ENCODE measurements around the gene BRIX1. TPM values are rescaled to one million over a fixed set of nuclear protein-coding genes. Genes with fewer than 3 reads are reported as not detected.

Gene BRIX1
- total RNA-seq, 1 donor from 2014 or later, result 29.0 TPM

DNA sequence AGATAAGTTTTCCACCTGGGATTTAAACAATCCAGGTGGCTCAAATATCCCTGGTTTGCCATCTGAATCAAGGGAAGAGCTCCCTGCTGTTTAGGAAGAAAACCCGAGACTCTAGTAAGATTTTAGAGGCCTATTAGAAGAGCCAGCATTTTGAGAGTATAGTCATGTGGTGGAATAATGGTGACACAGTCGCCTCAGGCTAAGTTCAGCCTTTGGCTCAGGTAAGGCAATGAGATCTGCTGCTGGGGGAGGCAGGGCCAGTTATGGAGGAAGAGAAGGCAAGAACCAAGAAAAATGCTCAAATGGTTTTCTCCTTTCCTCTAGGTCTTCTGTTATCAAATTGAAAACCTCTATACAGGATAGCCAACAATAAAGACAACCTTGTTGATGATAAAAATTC is 16.4 kb upstream of the BRIX1 start:
- Histone ChIP-seq H3K4me3 (ENCODE audit: low read depth, low read length) (no peak overlapping the region), H3K36me3 (ENCODE audit: control insufficient read depth, insufficient read depth, low read length) (no peaks in the 10 kb centered on the region), H3K27me3 (ENCODE audit: control insufficient read depth, insufficient read depth, low read length) (no peaks in the 10 kb centered on the region)
- TF ChIP-seq, protein P1, sequence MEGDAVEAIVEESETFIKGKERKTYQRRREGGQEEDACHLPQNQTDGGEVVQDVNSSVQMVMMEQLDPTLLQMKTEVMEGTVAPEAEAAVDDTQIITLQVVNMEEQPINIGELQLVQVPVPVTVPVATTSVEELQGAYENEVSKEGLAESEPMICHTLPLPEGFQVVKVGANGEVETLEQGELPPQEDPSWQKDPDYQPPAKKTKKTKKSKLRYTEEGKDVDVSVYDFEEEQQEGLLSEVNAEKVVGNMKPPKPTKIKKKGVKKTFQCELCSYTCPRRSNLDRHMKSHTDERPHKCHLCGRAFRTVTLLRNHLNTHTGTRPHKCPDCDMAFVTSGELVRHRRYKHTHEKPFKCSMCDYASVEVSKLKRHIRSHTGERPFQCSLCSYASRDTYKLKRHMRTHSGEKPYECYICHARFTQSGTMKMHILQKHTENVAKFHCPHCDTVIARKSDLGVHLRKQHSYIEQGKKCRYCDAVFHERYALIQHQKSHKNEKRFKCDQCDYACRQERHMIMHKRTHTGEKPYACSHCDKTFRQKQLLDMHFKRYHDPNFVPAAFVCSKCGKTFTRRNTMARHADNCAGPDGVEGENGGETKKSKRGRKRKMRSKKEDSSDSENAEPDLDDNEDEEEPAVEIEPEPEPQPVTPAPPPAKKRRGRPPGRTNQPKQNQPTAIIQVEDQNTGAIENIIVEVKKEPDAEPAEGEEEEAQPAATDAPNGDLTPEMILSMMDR (IDR thresholded peaks at IDR 0.05; ENCODE audit: insufficient read depth, low read length, severe bottlenecking), result no peak
- FAIRE-seq (no peak), DNase-seq (ENCODE audit: low read depth) (peak; percentile 53)

DNA sequence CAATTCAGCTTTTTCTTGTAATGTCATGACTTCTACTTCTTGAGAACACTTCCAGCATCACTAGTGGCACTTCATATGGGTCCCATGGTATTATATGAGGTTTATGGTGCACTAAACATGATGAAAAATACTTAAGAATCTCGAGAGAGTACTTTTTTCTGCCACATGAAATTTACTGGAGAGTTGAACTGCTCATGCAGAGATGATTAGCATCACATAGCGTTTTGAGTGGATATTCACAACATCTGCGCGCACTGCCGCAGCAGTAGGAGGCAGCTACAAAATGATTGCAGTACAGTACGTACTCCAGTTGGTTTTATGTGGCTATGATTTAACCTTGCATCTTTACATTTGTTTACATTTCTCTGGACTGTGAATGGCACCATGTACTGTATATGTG is 14.9 kb upstream of the BRIX1 start:
- Histone ChIP-seq H3K4me3 (ENCODE audit: low read depth, low read length) (no peak overlapping the region), H3K36me3 (ENCODE audit: control insufficient read depth, insufficient read depth, low read length) (no peaks in the 10 kb centered on the region), H3K27me3 (ENCODE audit: control insufficient read depth, insufficient read depth, low read length) (no peaks in the 10 kb centered on the region)
- DNase-seq (ENCODE audit: low read depth) (no peak), FAIRE-seq (no peak)
- TF ChIP-seq, protein P1 (IDR thresholded peaks at IDR 0.05; ENCODE audit: insufficient read depth, low read length, severe bottlenecking), result no peak

DNA sequence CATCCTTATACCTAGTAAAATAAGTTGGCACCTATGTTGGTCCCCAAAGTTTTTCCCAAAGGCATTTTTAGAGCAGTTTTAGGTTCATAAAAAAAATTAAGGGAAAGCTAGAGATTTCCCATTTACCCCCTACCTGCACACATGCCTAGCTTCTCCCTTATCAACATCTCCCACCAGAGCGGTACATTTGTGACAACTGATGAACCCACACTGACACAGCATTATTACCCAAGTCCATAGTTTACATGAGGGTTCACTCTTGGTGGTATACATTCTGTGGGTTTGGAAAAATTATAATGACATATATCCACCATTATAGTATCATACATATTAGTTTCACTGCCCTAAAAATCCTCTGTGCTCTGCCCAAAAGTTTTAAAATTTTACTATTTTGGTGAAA is 12.3 kb upstream of the BRIX1 start:
- DNase-seq (ENCODE audit: low read depth) (no peak), FAIRE-seq (no peak)
- Histone ChIP-seq H3K4me3 (ENCODE audit: low read depth, low read length) (no peak overlapping the region), H3K27me3 (ENCODE audit: control insufficient read depth, insufficient read depth, low read length) (no peaks in the 10 kb centered on the region), H3K36me3 (ENCODE audit: control insufficient read depth, insufficient read depth, low read length) (no peaks in the 10 kb centered on the region)
- TF ChIP-seq, protein P1 (IDR thresholded peaks at IDR 0.05; ENCODE audit: insufficient read depth, low read length, severe bottlenecking), result no peak

DNA sequence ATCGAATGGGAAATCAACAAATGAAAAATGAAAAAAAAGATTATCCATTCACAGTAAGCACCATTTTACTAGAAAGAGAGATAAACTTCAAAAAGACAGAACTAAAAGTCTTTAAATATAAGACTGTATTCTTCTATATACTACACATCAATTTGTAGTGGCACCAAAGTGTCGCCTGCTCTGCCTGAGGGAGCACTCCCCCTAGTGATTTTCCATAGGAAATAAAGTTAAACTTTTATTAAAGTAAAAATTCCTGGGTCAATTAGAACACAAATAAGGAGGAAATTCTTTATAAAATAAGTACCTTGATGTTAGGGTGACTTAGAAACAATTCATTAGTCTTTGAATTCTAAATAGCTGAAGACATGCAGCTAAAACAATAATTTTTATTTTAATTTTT is 9.9 kb upstream of the BRIX1 start:
- TF ChIP-seq, protein P1 (IDR thresholded peaks at IDR 0.05; ENCODE audit: insufficient read depth, low read length, severe bottlenecking), result no peak
- DNase-seq (ENCODE audit: low read depth) (no peak), FAIRE-seq (no peak)
- Histone ChIP-seq H3K4me3 (ENCODE audit: low read depth, low read length) (no peak overlapping the region), H3K36me3 (ENCODE audit: control insufficient read depth, insufficient read depth, low read length) (no peaks in the 10 kb centered on the region), H3K27me3 (ENCODE audit: control insufficient read depth, insufficient read depth, low read length) (no peaks in the 10 kb centered on the region)

DNA sequence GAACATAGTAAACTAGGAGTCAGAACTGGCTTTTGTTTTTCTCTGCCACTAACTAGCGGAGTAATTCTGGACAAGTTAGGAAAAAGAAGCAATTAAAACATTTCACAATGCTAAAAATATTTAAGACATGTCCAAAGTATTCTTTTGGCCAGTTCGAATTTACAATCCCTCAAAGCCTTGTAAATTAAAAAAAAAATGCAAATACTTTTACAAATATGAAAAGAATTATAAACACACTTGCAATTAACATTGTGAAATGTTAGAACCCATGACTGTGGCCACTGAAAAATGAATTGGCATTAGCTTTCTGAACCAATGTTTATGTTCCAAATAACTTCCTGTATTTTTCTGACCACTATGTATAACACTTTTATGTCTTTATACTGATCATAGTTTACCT is 2.4 kb upstream of the BRIX1 start:
- DNase-seq (ENCODE audit: low read depth) (no peak), FAIRE-seq (no peak)
- Histone ChIP-seq H3K36me3 (ENCODE audit: control insufficient read depth, insufficient read depth, low read length) (peaks cover 2% of the 10 kb centered on the region), H3K4me3 (ENCODE audit: low read depth, low read length) (no peak overlapping the region), H3K27me3 (ENCODE audit: control insufficient read depth, insufficient read depth, low read length) (no peaks in the 10 kb centered on the region)
- TF ChIP-seq, protein P1 (IDR thresholded peaks at IDR 0.05; ENCODE audit: insufficient read depth, low read length, severe bottlenecking), result no peak

DNA sequence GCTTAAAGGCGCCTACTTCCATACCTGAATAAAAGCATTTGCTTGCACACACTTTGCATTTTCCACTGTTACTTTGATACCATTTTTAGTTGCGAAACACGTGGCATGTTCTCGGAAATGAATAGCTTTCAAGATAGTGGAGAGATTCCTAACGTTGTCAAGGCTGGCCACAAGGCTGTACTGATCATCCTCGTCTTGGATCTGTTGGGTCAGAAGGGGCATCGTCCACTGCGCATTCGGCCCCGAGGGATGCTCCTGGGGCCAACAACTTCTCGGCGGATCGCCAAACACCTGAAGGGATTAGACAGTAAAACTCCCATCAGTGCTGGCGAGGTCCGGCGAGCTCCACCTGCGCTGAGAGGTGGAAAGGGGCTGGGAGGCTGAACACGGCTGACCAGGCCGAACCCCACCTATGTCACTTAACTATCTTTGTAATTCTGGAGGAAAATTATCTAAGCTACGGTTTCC is 806 bp upstream of the BRIX1 start:
- no peaks in the 10 kb centered on the region for H3K27me3 ChIP-seq (ENCODE audit: control insufficient read depth, insufficient read depth, low read length)
- peak overlapping the region; percentile 92 for H3K4me3 ChIP-seq (ENCODE audit: low read depth, low read length)
- peaks cover 2% of the 10 kb centered on the region for H3K36me3 ChIP-seq (ENCODE audit: control insufficient read depth, insufficient read depth, low read length)
- TF ChIP-seq, protein P1 (IDR thresholded peaks at IDR 0.05; ENCODE audit: insufficient read depth, low read length, severe bottlenecking), result no peak
- peak; percentile 13 for DNase-seq (ENCODE audit: low read depth)
- no peak for FAIRE-seq
